C4-2B (cell line): Measurements from ENCODE around the gene WBP1L.

Experiments used
- ZFX ChIP-seq: fragments of 450-650 bp; IDR thresholded peaks from 2 replicates; pipeline ENCODE4 v1.6.1; 2017
- TF ChIP-seq, protein P1 (sequence below): fragments of 450-650 bp; conservative IDR thresholded peaks from 2 replicates; pipeline ENCODE4 v1.5.1; 2017; ENCODE audit warnings: mild to moderate bottlenecking

DNA sequence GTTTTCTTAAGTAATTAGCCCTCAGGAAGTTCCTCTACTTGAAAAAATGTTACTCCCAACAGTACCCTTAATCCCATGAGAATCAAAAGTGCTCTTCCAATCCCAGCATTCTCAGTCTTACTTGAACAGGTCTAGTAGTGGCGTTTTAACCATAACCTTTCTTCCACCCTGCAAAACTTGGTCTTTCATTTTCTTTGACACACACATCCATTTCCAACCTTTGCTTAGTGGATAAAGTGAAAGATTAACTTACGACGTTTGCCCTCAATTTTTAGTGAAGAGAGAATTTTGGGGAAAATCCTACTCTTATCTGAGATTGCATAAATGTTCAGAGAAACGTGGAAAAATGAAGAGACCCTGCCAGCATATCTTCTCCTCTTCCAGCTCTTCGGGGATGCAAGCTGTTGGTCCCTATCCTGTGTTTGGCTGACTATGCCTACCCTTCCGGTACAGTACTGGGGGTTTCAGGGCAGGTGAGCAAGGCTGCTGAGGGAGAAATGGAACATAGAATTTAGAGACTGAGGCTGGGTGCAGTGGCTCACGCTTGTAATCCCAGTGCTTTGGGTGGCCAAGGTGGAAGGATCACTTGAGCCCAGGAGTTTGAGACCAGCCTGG lies 18.8 kb downstream of the WBP1L start:
- TF ChIP-seq, protein P1, sequence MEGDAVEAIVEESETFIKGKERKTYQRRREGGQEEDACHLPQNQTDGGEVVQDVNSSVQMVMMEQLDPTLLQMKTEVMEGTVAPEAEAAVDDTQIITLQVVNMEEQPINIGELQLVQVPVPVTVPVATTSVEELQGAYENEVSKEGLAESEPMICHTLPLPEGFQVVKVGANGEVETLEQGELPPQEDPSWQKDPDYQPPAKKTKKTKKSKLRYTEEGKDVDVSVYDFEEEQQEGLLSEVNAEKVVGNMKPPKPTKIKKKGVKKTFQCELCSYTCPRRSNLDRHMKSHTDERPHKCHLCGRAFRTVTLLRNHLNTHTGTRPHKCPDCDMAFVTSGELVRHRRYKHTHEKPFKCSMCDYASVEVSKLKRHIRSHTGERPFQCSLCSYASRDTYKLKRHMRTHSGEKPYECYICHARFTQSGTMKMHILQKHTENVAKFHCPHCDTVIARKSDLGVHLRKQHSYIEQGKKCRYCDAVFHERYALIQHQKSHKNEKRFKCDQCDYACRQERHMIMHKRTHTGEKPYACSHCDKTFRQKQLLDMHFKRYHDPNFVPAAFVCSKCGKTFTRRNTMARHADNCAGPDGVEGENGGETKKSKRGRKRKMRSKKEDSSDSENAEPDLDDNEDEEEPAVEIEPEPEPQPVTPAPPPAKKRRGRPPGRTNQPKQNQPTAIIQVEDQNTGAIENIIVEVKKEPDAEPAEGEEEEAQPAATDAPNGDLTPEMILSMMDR: no peak
- no peak for TF ChIP-seq ZFX
